Activated CD4-positive, alpha-beta T cell treated with anti-CD3 and anti-CD28 coated beads, Interleukin-2, amount 50 U/mL, for 16 hours (primary cell): ENCODE measurements around the gene DLX2.

Experiments used
- DNase-seq: peaks from one replicate; pipeline ENCODE4 v3.0.0-alpha.2; 2020

The DLX2 gene

GRCh38 chr2:172106108-172106961 lies 3.6 kb upstream of the DLX2 start:
- peak; percentile 37 for DNase-seq

GRCh38 chr2:172105471-172106107 lies 2.9 kb upstream of the DLX2 start:
- DNase-seq, result no peak

- DNase-seq, result peak; percentile 66
Measured at GRCh38 chr2:172103471-172104272, 972 bp upstream of the DLX2 start.

- DNase-seq, result no peak
Measured at GRCh38 chr2:172101821-172102390, 794 bp downstream of the DLX2 start.

GRCh38 chr2:172100935-172101820 lies 1.5 kb downstream of the DLX2 start:
- DNase-seq, result no peak

GRCh38 chr2:172100080-172100934 lies 2.4 kb downstream of the DLX2 start:
- no peak for DNase-seq

GRCh38 chr2:172099472-172100079 lies 3.1 kb downstream of the DLX2 start:
- no peak for DNase-seq

- no peak for DNase-seq
Measured at GRCh38 chr2:172098650-172099471, 3.8 kb downstream of the DLX2 start.

- no peak for DNase-seq
Measured at GRCh38 chr2:172098287-172098649, 4.4 kb downstream of the DLX2 start.

- no peak for DNase-seq
Measured at GRCh38 chr2:172097557-172098131, 5.1 kb downstream of the DLX2 start.

GRCh38 chr2:172096626-172097547 lies 5.8 kb downstream of the DLX2 start:
- DNase-seq, result no peak

- no peak for DNase-seq
Measured at GRCh38 chr2:172095905-172096625, 6.6 kb downstream of the DLX2 start.

GRCh38 chr2:172095146-172095904 lies 7.4 kb downstream of the DLX2 start:
- peak; percentile 60 for DNase-seq

GRCh38 chr2:172094294-172095145 lies 8.2 kb downstream of the DLX2 start:
- DNase-seq, result no peak

GRCh38 chr2:172093416-172094293 lies 9.0 kb downstream of the DLX2 start:
- DNase-seq, result no peak
